NB4 (cell line): ENCODE results near the gene HKDC1.

Source experiments
- POLR2A ChIP-seq: IDR thresholded peaks from 2 replicates; pipeline ENCODE4 v1.6.1; 2011; ENCODE audit warnings: mild to moderate bottlenecking; ENCODE audit not compliant: insufficient read length; ENCODE audit errors: extremely low read depth
- TF ChIP-seq, protein P1 (sequence below): IDR thresholded peaks from one replicate; pipeline ENCODE4 v1.5.1; 2012; ENCODE audit warnings: low read depth, low read length

DNA sequence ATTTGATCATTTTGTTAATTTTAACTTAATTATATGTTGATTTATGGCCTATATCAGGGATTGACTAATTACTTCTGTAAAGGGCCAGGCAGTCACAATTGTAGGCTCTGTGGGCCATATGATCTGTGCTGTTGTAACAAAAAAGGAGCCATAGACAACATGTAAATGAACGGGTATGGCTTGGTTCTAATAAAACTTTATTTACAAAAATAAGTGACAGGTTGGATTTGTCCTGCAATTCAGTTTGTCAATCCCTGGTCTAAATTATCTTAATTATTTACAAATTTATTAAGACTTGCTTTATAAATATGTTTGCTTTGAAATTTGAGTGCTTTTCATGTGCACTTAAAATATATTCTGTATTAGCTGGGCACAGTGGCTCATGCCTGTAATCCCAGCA lies 55.3 kb downstream of the HKDC1 start:
- TF ChIP-seq, protein P1, sequence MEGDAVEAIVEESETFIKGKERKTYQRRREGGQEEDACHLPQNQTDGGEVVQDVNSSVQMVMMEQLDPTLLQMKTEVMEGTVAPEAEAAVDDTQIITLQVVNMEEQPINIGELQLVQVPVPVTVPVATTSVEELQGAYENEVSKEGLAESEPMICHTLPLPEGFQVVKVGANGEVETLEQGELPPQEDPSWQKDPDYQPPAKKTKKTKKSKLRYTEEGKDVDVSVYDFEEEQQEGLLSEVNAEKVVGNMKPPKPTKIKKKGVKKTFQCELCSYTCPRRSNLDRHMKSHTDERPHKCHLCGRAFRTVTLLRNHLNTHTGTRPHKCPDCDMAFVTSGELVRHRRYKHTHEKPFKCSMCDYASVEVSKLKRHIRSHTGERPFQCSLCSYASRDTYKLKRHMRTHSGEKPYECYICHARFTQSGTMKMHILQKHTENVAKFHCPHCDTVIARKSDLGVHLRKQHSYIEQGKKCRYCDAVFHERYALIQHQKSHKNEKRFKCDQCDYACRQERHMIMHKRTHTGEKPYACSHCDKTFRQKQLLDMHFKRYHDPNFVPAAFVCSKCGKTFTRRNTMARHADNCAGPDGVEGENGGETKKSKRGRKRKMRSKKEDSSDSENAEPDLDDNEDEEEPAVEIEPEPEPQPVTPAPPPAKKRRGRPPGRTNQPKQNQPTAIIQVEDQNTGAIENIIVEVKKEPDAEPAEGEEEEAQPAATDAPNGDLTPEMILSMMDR = no peak
- TF ChIP-seq POLR2A = no peak
